Large intestine (tissue), 12 donors: ENCODE data around the gene WDR37. TPM values are rescaled to one million over a fixed set of nuclear protein-coding genes. Genes with fewer than 3 reads are reported as not detected.
A peak's percentile ranks its signal among the peaks of the same experiment; 100 is the strongest.
"Not testable (repeated sequence)": the region's sequence is repeated elsewhere in the genome, so short reads cannot be mapped to it uniquely, and the experiment has no call there.

Experiments used
- DNase-seq, 2 donors: peaks; one replicate each; pipeline versions ENCODE4 v3.0.0 to v3.0.0-alpha.2; 2013
- H3K27ac ChIP-seq: one replicate; pipeline ENCODE4 v1.5.1; 2013; ENCODE audit warnings: low read length
- H3K27me3 ChIP-seq: 2 replicates; pipeline ENCODE4 v1.6.1; 2013; ENCODE audit warnings: low read length; ENCODE audit not compliant: control insufficient read depth, insufficient read depth
- H3K36me3 ChIP-seq: 2 replicates; pipeline ENCODE4 v1.6.1; 2013; ENCODE audit warnings: low read length; ENCODE audit not compliant: control insufficient read depth, insufficient read depth
- H3K4me1 ChIP-seq: one replicate; pipeline ENCODE4 v1.6.1; 2013; ENCODE audit warnings: low read length; ENCODE audit not compliant: control insufficient read depth, insufficient read depth
- H3K4me3 ChIP-seq: one replicate; pipeline ENCODE4 v1.5.1; 2013; ENCODE audit warnings: low read length
- H3K9me3 ChIP-seq: one replicate; pipeline ENCODE4 v1.6.1; 2013; ENCODE audit warnings: mild to moderate bottlenecking, low read depth, low read length, moderate library complexity; ENCODE audit not compliant: control insufficient read depth
- WGBS: methylation state at CpG from one replicate; pipeline ENCODE4 v1.1.5; 2013; ENCODE audit warnings: low lambda C conversion rate; ENCODE audit not compliant: insufficient coverage; 5-methylcytosine and 5-hydroxymethylcytosine counted together
- long read RNA-seq, 11 donors: transcript quantifications; one replicate each; lab custom pipeline, GENCODE V29; 2026
- polyA plus RNA-seq: library from polyadenylated mRNA; unstranded; fragments of 120-200 nt; gene quantifications from one replicate; pipeline ENCODE4 v1.2.1, GENCODE V29; 2013

WDR37 gene
- 14.2 TPM for polyA plus RNA-seq
- long read RNA-seq, donor 1, result 0 reads
- long read RNA-seq, donor 2, result 0 reads
- long read RNA-seq, donor 3, result 0 reads
- long read RNA-seq, donor 4, result 0 reads
- long read RNA-seq, donor 5, full-length matches to known transcripts, result 1 of 1 reads
- long read RNA-seq, donor 5, partial matches to known transcripts, result 0 of 1 reads
- long read RNA-seq, donor 5, other reads (novel, unspliced or antisense), result 0 of 1 reads
- long read RNA-seq, donor 6, result 0 reads
- long read RNA-seq, donor 7, result 0 reads
- long read RNA-seq, donor 8, full-length matches to known transcripts, result 1 of 269 reads
- long read RNA-seq, donor 8, partial matches to known transcripts, result 268 of 269 reads
- long read RNA-seq, donor 8, other reads (novel, unspliced or antisense), result 0 of 269 reads
- long read RNA-seq, donor 9, result 0 reads
- long read RNA-seq, donor 10, partial matches to known transcripts, result 5 of 5 reads
- long read RNA-seq, donor 10, other reads (novel, unspliced or antisense), result 0 of 5 reads
- long read RNA-seq, donor 11, result 0 reads

DNA sequence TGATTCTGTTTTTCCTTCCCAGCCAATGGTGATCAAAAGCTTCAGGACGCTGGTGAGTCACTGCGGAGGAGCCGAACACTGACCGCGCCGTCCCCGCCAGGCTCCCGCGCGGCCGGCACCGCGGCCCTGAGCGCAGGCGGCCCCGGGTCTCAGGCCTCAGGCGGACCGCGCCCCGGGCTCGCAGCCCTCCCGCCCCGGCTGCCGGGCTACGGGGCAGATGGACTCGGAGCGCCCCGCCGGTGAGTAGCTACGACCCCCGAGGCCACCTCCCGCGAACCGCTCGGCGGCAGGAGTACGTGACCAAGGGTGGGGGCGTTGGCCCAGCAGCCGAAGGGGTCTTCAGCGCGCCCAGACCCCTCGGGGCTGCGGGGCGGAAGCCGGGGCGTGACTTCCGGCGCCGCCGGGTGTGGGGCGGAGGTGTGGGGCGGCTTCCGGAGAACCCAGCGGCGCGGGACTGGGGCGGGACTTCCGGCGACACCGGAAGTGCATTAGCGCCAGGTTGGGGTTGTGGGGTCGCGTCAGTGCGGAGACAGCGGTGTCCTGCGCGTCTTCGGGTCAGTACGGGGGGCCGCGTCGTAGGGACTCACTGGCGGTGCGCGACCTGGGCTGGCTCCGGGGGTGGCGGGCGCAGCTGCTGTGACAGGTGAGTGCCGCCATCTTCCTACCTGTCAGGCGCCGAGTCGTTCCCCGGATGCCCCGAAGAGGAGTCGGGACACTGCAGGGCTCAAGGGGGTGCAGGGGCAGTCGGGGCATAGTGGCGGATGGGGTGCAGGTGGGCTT, at the start of gene WDR37:
Gene WDR37 (plus strand): TSS at position 60 of the 780 bp plus-strand sequence. CDS start 15,771 bp downstream, outside the sequence.
- Histone ChIP-seq H3K4me1 (peaks cover 13% of the 10 kb centered on the region), H3K27ac (peak within 1 kb of the TSS; percentile 95)
- no CpG with 5 or more reads among the region's 87 CpGs for WGBS

GRCh38 chr10:1006573-1006972, 49.6 kb upstream of the WDR37 start:
- Histone ChIP-seq H3K4me3 (no peak overlapping the region), H3K36me3 (peaks cover 92% of the 10 kb centered on the region), H3K9me3 (peaks cover 14% of the 10 kb centered on the region), H3K4me1 (no peaks in the 10 kb centered on the region), H3K27me3 (no peaks in the 10 kb centered on the region), H3K27ac (no peak overlapping the region)
- WGBS, result no CpG with 5 or more reads among the region's 9 CpGs
- DNase-seq, result no peak

More for the DNA sequence above, at the start of gene WDR37:
- H3K36me3 ChIP-seq, result peaks cover 20% of the 10 kb centered on the region
- no peaks in the 10 kb centered on the region for H3K9me3 ChIP-seq
- peak; percentile 77 to 90 for DNase-seq
- peak within 1 kb of the TSS; percentile 98 for H3K4me3 ChIP-seq
- no peaks in the 10 kb centered on the region for H3K27me3 ChIP-seq

DNA sequence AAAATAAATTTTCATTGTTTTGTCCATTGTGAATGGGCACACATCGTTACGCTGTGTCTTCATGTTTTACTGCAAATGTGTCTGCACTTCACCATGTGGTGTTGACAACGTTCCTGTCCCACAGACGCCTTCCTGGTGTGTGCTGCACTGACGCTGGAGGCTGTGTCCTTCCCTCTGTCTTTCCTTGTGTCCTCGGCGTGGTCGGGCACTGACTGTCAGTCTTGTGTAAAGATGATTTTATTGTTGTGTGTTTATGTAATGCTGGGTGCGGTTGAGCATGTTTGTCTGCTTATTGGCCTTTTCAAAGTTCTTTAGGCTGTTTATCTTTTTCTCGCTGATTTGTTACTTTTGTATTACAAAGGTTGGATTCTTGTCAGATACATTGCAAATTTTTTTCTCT, 48.6 kb upstream of the WDR37 start:
- Histone ChIP-seq H3K9me3 (peaks cover 4% of the 10 kb centered on the region), H3K36me3 (peaks cover 92% of the 10 kb centered on the region), H3K27ac (no peak overlapping the region), H3K4me3 (no peak overlapping the region), H3K27me3 (no peaks in the 10 kb centered on the region), H3K4me1 (no peaks in the 10 kb centered on the region)
- DNase-seq, result no peak
- 100% methylated on average over 1 of the region's 10 CpGs for WGBS

- H3K27ac ChIP-seq, result no peak overlapping the region
- no CpG with 5 or more reads among the region's 9 CpGs for WGBS
- no peaks in the 10 kb centered on the region for H3K9me3 ChIP-seq
- no peaks in the 10 kb centered on the region for H3K4me1 ChIP-seq
- H3K4me3 ChIP-seq, result no peak overlapping the region
- no peaks in the 10 kb centered on the region for H3K27me3 ChIP-seq
- H3K36me3 ChIP-seq, result peaks cover 87% of the 10 kb centered on the region
- DNase-seq, result no peak
Observed at GRCh38 chr10:1009071-1009494, 47.1 kb upstream of the WDR37 start.

DNA sequence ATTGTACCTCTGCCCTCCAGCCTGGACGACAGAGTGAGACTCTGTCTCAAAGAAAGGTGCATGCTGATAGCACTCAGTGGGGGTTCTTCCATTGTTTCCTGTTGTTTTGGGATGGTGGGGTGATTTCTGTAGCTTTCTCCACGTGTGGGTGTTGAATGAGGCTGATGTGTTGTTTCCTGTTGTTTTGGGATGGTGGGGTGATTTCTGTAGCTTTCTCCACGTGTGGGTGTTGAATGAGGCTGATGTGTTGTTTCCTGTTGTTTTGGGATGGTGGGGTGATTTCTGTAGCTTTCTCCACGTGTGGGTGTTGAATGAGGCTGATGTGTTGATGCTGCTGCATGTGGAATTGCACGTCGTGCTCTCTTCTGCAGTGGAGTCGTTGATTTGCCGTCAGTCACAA, 46.2 kb upstream of the WDR37 start:
- not testable (repeated sequence) for H3K4me1 ChIP-seq, H3K27ac ChIP-seq, DNase-seq, H3K9me3 ChIP-seq, H3K4me3 ChIP-seq, H3K27me3 ChIP-seq
- peaks cover 87% of the 10 kb centered on the region for H3K36me3 ChIP-seq
- WGBS, result no CpG with 5 or more reads among the region's 8 CpGs

GRCh38 chr10:1010703-1011102, 45.5 kb upstream of the WDR37 start:
- WGBS, result no CpG with 5 or more reads among the region's 7 CpGs
- H3K27me3 ChIP-seq, result no peaks in the 10 kb centered on the region

DNA sequence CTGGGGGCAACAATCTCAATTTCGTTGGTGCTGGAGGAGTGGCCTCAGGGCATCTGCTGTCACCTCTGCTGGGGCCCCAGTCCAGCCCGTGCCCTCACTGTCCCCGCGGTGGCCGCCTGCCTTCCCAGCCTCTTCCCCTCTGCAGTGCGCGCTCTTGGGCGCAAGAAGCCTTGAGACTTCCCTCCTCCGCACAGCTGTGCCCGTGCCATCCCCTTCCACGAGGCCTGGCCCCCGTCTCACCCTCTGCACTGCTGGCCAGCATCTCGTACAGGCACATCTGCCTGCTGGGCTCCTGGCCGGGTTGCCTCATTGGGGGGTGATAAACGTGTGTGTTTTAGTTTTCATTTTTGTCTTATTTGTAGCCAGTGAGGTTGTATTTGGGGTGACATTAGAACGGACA, 44.5 kb upstream of the WDR37 start:
- no CpG with 5 or more reads among the region's 16 CpGs for WGBS
- Histone ChIP-seq H3K27me3 (no peaks in the 10 kb centered on the region), H3K36me3 (peaks cover 86% of the 10 kb centered on the region), H3K4me3 (no peak overlapping the region), H3K27ac (no peak overlapping the region), H3K9me3 (no peaks in the 10 kb centered on the region), H3K4me1 (no peaks in the 10 kb centered on the region)
- no peak for DNase-seq

More at GRCh38 chr10:1010703-1011102, 45.5 kb upstream of the WDR37 start:
- Histone ChIP-seq H3K4me3 (no peak overlapping the region), H3K9me3 (no peaks in the 10 kb centered on the region), H3K36me3 (peaks cover 87% of the 10 kb centered on the region), H3K4me1 (no peaks in the 10 kb centered on the region), H3K27ac (no peak overlapping the region)
- no peak for DNase-seq

- WGBS, result no CpG with 5 or more reads among the region's 11 CpGs
- Histone ChIP-seq H3K4me3 (no peak overlapping the region), H3K4me1 (no peaks in the 10 kb centered on the region), H3K27ac (no peak overlapping the region), H3K36me3 (peaks cover 74% of the 10 kb centered on the region), H3K9me3 (no peaks in the 10 kb centered on the region), H3K27me3 (no peaks in the 10 kb centered on the region)
- DNase-seq, result no peak
Observed at GRCh38 chr10:1015688-1016087, 40.5 kb upstream of the WDR37 start.

GRCh38 chr10:1019362-1019761, 36.8 kb upstream of the WDR37 start:
- Histone ChIP-seq H3K27me3 (no peaks in the 10 kb centered on the region), H3K27ac (no peak overlapping the region), H3K4me3 (no peak overlapping the region), H3K9me3 (no peaks in the 10 kb centered on the region), H3K36me3 (peaks cover 44% of the 10 kb centered on the region), H3K4me1 (no peaks in the 10 kb centered on the region)
- DNase-seq, result no peak
- no CpG with 5 or more reads among the region's 10 CpGs for WGBS

DNA sequence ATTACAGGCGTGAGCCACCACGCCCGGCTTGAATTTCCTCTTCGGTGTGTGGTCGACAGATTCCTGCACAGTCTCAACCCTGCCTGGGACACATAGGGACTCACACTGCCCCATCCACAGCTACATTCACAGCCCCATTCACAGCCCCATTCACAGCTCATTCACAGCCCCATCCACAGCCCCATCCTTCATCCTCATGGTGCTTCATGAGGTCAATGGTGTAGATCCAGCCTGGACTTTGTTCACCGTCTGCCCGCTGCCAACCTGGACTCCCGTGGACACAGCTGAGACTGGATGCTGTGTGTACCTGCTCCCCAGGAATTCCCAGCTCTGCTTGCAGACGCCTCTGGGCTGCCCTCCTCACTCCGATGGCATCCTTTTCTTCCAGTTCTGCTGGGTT, 35.7 kb upstream of the WDR37 start:
- Histone ChIP-seq H3K9me3 (no peaks in the 10 kb centered on the region), H3K27me3 (no peaks in the 10 kb centered on the region), H3K4me3 (no peak overlapping the region), H3K36me3 (peaks cover 35% of the 10 kb centered on the region), H3K27ac (no peak overlapping the region), H3K4me1 (no peaks in the 10 kb centered on the region)
- DNase-seq, result no peak
- WGBS, result no CpG with 5 or more reads among the region's 10 CpGs
